HEK293 (cell line): Measurements from ENCODE around the gene CINP.
A peak's percentile ranks its signal among the peaks of the same experiment; 100 is the strongest.

Experiments
- GFI1B ChIP-seq: fragments of 450-650 bp; formaldehyde crosslinking; IDR thresholded peaks from 2 replicates; pipeline ENCODE4 v1.5.1; 2016; ENCODE audit warnings: missing biosample characterization, missing genetic modification characterization
- KLF10 ChIP-seq: fragments of 450-650 bp; IDR thresholded peaks from 2 replicates; pipeline ENCODE4 v1.5.1; 2018; ENCODE audit warnings: missing biosample characterization, mild to moderate bottlenecking, missing genetic modification characterization
- KLF16 ChIP-seq: fragments of 450-650 bp; formaldehyde crosslinking; IDR thresholded peaks from 2 replicates; pipeline ENCODE4 v1.5.1; 2017; ENCODE audit warnings: missing biosample characterization, missing genetic modification characterization
- SP3 ChIP-seq: fragments of 450-650 bp; formaldehyde crosslinking; IDR thresholded peaks from 2 replicates; pipeline ENCODE4 v1.5.1; 2016; ENCODE audit warnings: missing biosample characterization, missing genetic modification characterization
- TCF7L2 ChIP-seq: IDR thresholded peaks from 2 replicates; pipeline ENCODE4 v1.6.1; 2011; ENCODE audit warnings: low read depth, mild to moderate bottlenecking, inconsistent platforms, low read length, moderate library complexity, borderline replicate concordance
- ZBTB8A ChIP-seq: fragments of 450-650 bp; formaldehyde crosslinking; IDR thresholded peaks from 2 replicates; pipeline ENCODE4 v1.5.1; 2016; ENCODE audit warnings: missing biosample characterization, missing genetic modification characterization
- ZEB2 ChIP-seq: fragments of 450-650 bp; formaldehyde crosslinking; IDR thresholded peaks from 2 replicates; pipeline ENCODE4 v1.5.1; 2016; ENCODE audit warnings: missing biosample characterization, missing genetic modification characterization
- ZFHX2 ChIP-seq: fragments of 450-650 bp; formaldehyde crosslinking; conservative IDR thresholded peaks from 2 replicates; pipeline ENCODE4 v1.5.1; 2016; ENCODE audit warnings: missing biosample characterization, missing genetic modification characterization
- ZNF10 ChIP-seq: fragments of 450-650 bp; formaldehyde crosslinking; IDR thresholded peaks from 2 replicates; pipeline ENCODE4 v1.5.1; 2017; ENCODE audit warnings: missing biosample characterization, missing genetic modification characterization
- ZNF114 ChIP-seq: fragments of 450-650 bp; formaldehyde crosslinking; IDR thresholded peaks from 2 replicates; pipeline ENCODE4 v1.5.0; 2017; ENCODE audit warnings: missing biosample characterization, missing genetic modification characterization
- ZNF221 ChIP-seq: fragments of 450-650 bp; formaldehyde crosslinking; IDR thresholded peaks from 2 replicates; pipeline ENCODE4 v1.5.1; 2017; ENCODE audit warnings: missing biosample characterization, missing genetic modification characterization, borderline replicate concordance
- ZNF23 ChIP-seq: fragments of 450-650 bp; formaldehyde crosslinking; IDR thresholded peaks from 2 replicates; pipeline ENCODE4 v1.5.1; 2016; ENCODE audit warnings: missing biosample characterization, missing genetic modification characterization, borderline replicate concordance
- ZNF292 ChIP-seq: fragments of 450-650 bp; formaldehyde crosslinking; IDR thresholded peaks from 2 replicates; pipeline ENCODE4 v1.5.1; 2016; ENCODE audit warnings: low read depth, missing biosample characterization, missing genetic modification characterization, borderline replicate concordance
- ZNF426 ChIP-seq: fragments of 450-650 bp; formaldehyde crosslinking; IDR thresholded peaks from 2 replicates; pipeline ENCODE4 v1.5.1; 2017; ENCODE audit warnings: missing biosample characterization, missing genetic modification characterization, mild to moderate bottlenecking, inconsistent platforms, moderate library complexity
- ZNF473 ChIP-seq: fragments of 450-650 bp; formaldehyde crosslinking; IDR thresholded peaks from 2 replicates; pipeline ENCODE4 v1.5.1; 2017; ENCODE audit warnings: missing biosample characterization, missing genetic modification characterization
- ZNF548 ChIP-seq: fragments of 450-650 bp; formaldehyde crosslinking; IDR thresholded peaks from 2 replicates; pipeline ENCODE4 v1.5.1; 2016; ENCODE audit warnings: missing biosample characterization, missing genetic modification characterization
- ZNF560 ChIP-seq: fragments of 450-650 bp; formaldehyde crosslinking; IDR thresholded peaks from 2 replicates; pipeline ENCODE4 v1.5.1; 2017; ENCODE audit warnings: missing biosample characterization, missing genetic modification characterization, borderline replicate concordance
- ZNF660 ChIP-seq: fragments of 450-650 bp; IDR thresholded peaks from 2 replicates; pipeline ENCODE4 v1.5.1; 2018; ENCODE audit warnings: missing biosample characterization, mild to moderate bottlenecking, missing genetic modification characterization
- ZNF664 ChIP-seq: fragments of 450-650 bp; formaldehyde crosslinking; IDR thresholded peaks from 2 replicates; pipeline ENCODE4 v1.5.1; 2016; ENCODE audit warnings: missing biosample characterization, missing genetic modification characterization
- ZNF677 ChIP-seq: fragments of 450-650 bp; IDR thresholded peaks from 2 replicates; pipeline ENCODE4 v1.5.0; 2018; ENCODE audit warnings: missing biosample characterization, mild to moderate bottlenecking, missing genetic modification characterization, moderate library complexity
- TF ChIP-seq, protein P1 (sequence below): fragments of 450-650 bp; formaldehyde crosslinking; IDR thresholded peaks from 2 replicates; pipeline ENCODE4 v1.5.1; 2016; ENCODE audit warnings: missing biosample characterization, missing genetic modification characterization
- TF ChIP-seq, protein P2 (sequence below): fragments of 450-650 bp; formaldehyde crosslinking; IDR thresholded peaks from 2 replicates; pipeline ENCODE4 v1.5.1; 2017; ENCODE audit warnings: missing biosample characterization, missing genetic modification characterization
- TF ChIP-seq, protein P3 (sequence below): fragments of 450-650 bp; formaldehyde crosslinking; IDR thresholded peaks from 2 replicates; pipeline ENCODE4 v1.5.0; 2017; ENCODE audit warnings: missing biosample characterization, missing genetic modification characterization, borderline replicate concordance
- TF ChIP-seq, protein P4 (sequence below): fragments of 450-650 bp; formaldehyde crosslinking; IDR thresholded peaks from 2 replicates; pipeline ENCODE4 v1.5.1; 2016; ENCODE audit warnings: missing biosample characterization, missing genetic modification characterization, borderline replicate concordance
- TF ChIP-seq, protein P5 (sequence below): fragments of 450-650 bp; formaldehyde crosslinking; IDR thresholded peaks from 2 replicates; pipeline ENCODE4 v1.5.1; 2016; ENCODE audit warnings: missing biosample characterization, missing genetic modification characterization
- TF ChIP-seq, protein P6 (sequence below): fragments of 450-650 bp; IDR thresholded peaks from 2 replicates; pipeline ENCODE4 v1.5.1; 2018; ENCODE audit warnings: missing biosample characterization, missing genetic modification characterization
- TF ChIP-seq, protein P7 (sequence below): fragments of 450-650 bp; formaldehyde crosslinking; IDR thresholded peaks from 2 replicates; pipeline ENCODE4 v1.5.1; 2016; ENCODE audit warnings: missing biosample characterization, missing genetic modification characterization

The CINP gene

DNA sequence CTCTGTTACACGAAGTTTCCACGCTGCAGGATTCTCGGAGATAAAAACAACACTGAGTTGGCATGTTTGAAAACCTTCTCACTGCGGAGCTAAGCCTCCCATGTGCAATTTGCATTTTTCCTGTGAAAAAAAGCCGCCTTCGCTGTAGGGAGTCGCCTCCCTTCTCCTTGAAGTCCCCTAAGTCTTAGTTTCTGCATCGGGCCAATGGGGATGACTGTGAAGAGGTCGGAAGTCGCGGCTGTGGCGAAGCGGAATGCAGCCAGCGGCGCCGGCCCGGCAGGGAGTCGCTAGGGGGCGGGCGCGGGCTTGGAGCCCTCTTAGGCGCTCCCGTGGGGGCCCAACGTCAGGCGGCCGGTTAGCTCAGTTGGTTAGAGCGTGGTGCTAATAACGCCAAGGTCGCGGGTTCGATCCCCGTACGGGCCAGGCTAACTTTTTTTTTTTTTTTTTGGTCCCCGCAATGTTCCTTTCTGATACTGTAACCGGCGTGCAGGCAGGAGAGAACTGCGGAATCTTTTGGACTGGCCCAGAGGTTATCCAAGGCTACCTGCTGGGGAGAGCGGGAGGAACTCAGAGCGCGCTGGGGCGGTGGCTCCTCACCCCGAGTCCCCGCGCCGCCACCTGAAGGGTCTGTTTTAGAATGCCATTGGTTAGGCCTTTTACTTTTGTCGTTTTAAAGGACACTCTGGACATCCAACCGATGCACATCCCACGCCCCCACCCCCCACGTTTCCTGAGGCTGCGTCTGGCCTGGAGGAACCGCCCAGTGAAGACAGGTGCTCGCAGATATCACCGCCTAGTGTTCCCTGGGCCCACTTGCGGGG lies 45.7 kb downstream of the CINP start (continued):
- TF ChIP-seq ZNF560 (peak; percentile 88), ZNF10 (peak; percentile 42; the same call in 1 of the 2 replicates), TCF7L2 (no peak; the same call in 1 of the 2 replicates), ZNF473 (tag by site-specific recombination) (no peak), GFI1B (tag by site-specific recombination) (no peak; the same call in 1 of the 2 replicates), ZBTB8A (tag by site-specific recombination) (peak; percentile 72), ZNF664 (peak; percentile 44; the same call in 1 of the 2 replicates), ZNF292 (no peak), ZNF426 (no peak), ZEB2 (tag by site-specific recombination) (peak; percentile 97), KLF10 (peak; percentile 84), ZNF677 (tag by site-specific recombination) (no peak), ZFHX2 (tag by site-specific recombination) (peak; percentile 81), ZNF660 (tag by site-specific recombination) (peak; percentile 95), KLF16 (tag by site-specific recombination) (peak; percentile 99), ZNF23 (tag by site-specific recombination) (no peak), SP3 (tag by site-specific recombination) (peak; percentile 75), ZNF221 (tag by site-specific recombination) (no peak), ZNF114 (tag by site-specific recombination) (no peak), ZNF548 (tag by site-specific recombination) (no peak)
- TF ChIP-seq, protein P1, sequence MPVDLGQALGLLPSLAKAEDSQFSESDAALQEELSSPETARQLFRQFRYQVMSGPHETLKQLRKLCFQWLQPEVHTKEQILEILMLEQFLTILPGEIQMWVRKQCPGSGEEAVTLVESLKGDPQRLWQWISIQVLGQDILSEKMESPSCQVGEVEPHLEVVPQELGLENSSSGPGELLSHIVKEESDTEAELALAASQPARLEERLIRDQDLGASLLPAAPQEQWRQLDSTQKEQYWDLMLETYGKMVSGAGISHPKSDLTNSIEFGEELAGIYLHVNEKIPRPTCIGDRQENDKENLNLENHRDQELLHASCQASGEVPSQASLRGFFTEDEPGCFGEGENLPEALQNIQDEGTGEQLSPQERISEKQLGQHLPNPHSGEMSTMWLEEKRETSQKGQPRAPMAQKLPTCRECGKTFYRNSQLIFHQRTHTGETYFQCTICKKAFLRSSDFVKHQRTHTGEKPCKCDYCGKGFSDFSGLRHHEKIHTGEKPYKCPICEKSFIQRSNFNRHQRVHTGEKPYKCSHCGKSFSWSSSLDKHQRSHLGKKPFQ (tag by site-specific recombination) = peak; percentile 37
- TF ChIP-seq, protein P2, sequence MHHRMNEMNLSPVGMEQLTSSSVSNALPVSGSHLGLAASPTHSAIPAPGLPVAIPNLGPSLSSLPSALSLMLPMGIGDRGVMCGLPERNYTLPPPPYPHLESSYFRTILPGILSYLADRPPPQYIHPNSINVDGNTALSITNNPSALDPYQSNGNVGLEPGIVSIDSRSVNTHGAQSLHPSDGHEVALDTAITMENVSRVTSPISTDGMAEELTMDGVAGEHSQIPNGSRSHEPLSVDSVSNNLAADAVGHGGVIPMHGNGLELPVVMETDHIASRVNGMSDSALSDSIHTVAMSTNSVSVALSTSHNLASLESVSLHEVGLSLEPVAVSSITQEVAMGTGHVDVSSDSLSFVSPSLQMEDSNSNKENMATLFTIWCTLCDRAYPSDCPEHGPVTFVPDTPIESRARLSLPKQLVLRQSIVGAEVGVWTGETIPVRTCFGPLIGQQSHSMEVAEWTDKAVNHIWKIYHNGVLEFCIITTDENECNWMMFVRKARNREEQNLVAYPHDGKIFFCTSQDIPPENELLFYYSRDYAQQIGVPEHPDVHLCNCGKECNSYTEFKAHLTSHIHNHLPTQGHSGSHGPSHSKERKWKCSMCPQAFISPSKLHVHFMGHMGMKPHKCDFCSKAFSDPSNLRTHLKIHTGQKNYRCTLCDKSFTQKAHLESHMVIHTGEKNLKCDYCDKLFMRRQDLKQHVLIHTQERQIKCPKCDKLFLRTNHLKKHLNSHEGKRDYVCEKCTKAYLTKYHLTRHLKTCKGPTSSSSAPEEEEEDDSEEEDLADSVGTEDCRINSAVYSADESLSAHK (tag by site-specific recombination) = 0 out of 2 replicates have a peak, but pooled peaks have one; percentile 48
- TF ChIP-seq, protein P3, sequence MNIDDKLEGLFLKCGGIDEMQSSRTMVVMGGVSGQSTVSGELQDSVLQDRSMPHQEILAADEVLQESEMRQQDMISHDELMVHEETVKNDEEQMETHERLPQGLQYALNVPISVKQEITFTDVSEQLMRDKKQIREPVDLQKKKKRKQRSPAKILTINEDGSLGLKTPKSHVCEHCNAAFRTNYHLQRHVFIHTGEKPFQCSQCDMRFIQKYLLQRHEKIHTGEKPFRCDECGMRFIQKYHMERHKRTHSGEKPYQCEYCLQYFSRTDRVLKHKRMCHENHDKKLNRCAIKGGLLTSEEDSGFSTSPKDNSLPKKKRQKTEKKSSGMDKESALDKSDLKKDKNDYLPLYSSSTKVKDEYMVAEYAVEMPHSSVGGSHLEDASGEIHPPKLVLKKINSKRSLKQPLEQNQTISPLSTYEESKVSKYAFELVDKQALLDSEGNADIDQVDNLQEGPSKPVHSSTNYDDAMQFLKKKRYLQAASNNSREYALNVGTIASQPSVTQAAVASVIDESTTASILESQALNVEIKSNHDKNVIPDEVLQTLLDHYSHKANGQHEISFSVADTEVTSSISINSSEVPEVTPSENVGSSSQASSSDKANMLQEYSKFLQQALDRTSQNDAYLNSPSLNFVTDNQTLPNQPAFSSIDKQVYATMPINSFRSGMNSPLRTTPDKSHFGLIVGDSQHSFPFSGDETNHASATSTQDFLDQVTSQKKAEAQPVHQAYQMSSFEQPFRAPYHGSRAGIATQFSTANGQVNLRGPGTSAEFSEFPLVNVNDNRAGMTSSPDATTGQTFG (tag by site-specific recombination) = peak; percentile 54; the same call in 1 of the 2 replicates
- TF ChIP-seq, protein P4, sequence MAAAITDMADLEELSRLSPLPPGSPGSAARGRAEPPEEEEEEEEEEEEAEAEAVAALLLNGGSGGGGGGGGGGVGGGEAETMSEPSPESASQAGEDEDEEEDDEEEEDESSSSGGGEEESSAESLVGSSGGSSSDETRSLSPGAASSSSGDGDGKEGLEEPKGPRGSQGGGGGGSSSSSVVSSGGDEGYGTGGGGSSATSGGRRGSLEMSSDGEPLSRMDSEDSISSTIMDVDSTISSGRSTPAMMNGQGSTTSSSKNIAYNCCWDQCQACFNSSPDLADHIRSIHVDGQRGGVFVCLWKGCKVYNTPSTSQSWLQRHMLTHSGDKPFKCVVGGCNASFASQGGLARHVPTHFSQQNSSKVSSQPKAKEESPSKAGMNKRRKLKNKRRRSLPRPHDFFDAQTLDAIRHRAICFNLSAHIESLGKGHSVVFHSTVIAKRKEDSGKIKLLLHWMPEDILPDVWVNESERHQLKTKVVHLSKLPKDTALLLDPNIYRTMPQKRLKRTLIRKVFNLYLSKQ = no peak
- TF ChIP-seq, protein P5, sequence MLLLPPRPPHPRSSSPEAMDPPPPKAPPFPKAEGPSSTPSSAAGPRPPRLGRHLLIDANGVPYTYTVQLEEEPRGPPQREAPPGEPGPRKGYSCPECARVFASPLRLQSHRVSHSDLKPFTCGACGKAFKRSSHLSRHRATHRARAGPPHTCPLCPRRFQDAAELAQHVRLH (tag by site-specific recombination) = peak; percentile 78; the same call in 1 of the 2 replicates
- TF ChIP-seq, protein P6, sequence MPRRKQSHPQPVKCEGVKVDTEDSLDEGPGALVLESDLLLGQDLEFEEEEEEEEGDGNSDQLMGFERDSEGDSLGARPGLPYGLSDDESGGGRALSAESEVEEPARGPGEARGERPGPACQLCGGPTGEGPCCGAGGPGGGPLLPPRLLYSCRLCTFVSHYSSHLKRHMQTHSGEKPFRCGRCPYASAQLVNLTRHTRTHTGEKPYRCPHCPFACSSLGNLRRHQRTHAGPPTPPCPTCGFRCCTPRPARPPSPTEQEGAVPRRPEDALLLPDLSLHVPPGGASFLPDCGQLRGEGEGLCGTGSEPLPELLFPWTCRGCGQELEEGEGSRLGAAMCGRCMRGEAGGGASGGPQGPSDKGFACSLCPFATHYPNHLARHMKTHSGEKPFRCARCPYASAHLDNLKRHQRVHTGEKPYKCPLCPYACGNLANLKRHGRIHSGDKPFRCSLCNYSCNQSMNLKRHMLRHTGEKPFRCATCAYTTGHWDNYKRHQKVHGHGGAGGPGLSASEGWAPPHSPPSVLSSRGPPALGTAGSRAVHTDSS = no peak; the same call in 1 of the 2 replicates
- TF ChIP-seq, protein P7, sequence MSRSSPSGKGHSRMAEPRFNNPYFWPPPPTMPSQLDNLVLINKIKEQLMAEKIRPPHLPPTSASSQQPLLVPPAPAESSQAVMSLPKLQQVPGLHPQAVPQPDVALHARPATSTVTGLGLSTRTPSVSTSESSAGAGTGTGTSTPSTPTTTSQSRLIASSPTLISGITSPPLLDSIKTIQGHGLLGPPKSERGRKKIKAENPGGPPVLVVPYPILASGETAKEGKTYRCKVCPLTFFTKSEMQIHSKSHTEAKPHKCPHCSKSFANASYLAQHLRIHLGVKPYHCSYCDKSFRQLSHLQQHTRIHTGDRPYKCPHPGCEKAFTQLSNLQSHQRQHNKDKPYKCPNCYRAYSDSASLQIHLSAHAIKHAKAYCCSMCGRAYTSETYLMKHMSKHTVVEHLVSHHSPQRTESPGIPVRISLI = peak; percentile 98
